Mesenchymal stem cell (in vitro differentiated cells and primary cell): Measurements from ENCODE around the gene ASL.
A peak's percentile ranks its signal among the peaks of the same experiment; 100 is the strongest.
"Not testable (repeated sequence)": the region's sequence is repeated elsewhere in the genome, so short reads cannot be mapped to it uniquely, and the experiment has no call there.

Experiments
- DNase-seq: peaks from one replicate; pipeline ENCODE4 v3.0.0-alpha.2; 2013
- H2AFZ ChIP-seq: one replicate; pipeline ENCODE4 v1.6.1; 2013; ENCODE audit warnings: low read depth, mild to moderate bottlenecking, control low read depth, inconsistent platforms, low read length, moderate library complexity
- H2AK5ac ChIP-seq: 2 replicates; pipeline ENCODE4 v1.6.1; 2013; ENCODE audit warnings: low read length, moderate library complexity, mild to moderate bottlenecking, inconsistent platforms; ENCODE audit not compliant: severe bottlenecking
- H2BK120ac ChIP-seq: one replicate; pipeline ENCODE4 v1.6.1; 2013; ENCODE audit warnings: low read depth, mild to moderate bottlenecking, inconsistent platforms, low read length, moderate library complexity
- H2BK12ac ChIP-seq, 2 experiments: one replicate each; pipeline ENCODE4 v1.6.1; 2013; ENCODE audit warnings: inconsistent platforms in 2 of 2, low read length in 2 of 2, mild to moderate bottlenecking in 2 of 2, moderate library complexity in 2 of 2, control low read depth in 1 of 2
- H2BK15ac ChIP-seq: one replicate; pipeline ENCODE4 v1.6.1; 2013; ENCODE audit warnings: mild to moderate bottlenecking, low read depth, inconsistent platforms; ENCODE audit not compliant: poor library complexity, severe bottlenecking
- H2BK5ac ChIP-seq: 2 replicates; pipeline ENCODE4 v1.6.1; 2013; ENCODE audit warnings: low read depth, mild to moderate bottlenecking, low read length, control low read depth, inconsistent platforms; ENCODE audit not compliant: poor library complexity, severe bottlenecking
- H3K14ac ChIP-seq, 2 experiments: one replicate each; pipeline ENCODE4 v1.6.1; 2013; ENCODE audit warnings: inconsistent platforms in 2 of 2, low read length in 2 of 2, control low read depth in 1 of 2, mild to moderate bottlenecking in 1 of 2, moderate library complexity in 1 of 2
- H3K18ac ChIP-seq, 2 experiments: one replicate each; pipeline ENCODE4 v1.6.1; 2013; ENCODE audit warnings: inconsistent platforms in 2 of 2, low read length in 2 of 2, control low read depth in 1 of 2, low read depth in 1 of 2, mild to moderate bottlenecking in 1 of 2
- H3K23ac ChIP-seq, 2 experiments: one replicate each; pipeline ENCODE4 v1.6.1; 2013; ENCODE audit warnings: inconsistent platforms in 2 of 2, low read length in 2 of 2, mild to moderate bottlenecking in 2 of 2, moderate library complexity in 2 of 2, control low read depth in 1 of 2
- H3K27ac ChIP-seq: 2 replicates; pipeline ENCODE4 v1.5.1; 2013; ENCODE audit warnings: mild to moderate bottlenecking, moderate library complexity, low read length, control low read depth, inconsistent platforms; ENCODE audit not compliant: poor library complexity, severe bottlenecking
- H3K27me3 ChIP-seq, 2 experiments: 2 replicates each; pipeline versions ENCODE4 v1.6.1 to v1.7.0; 2013; ENCODE audit warnings: low read length in 2 of 2, mild to moderate bottlenecking in 2 of 2, moderate library complexity in 2 of 2, control low read depth in 1 of 2, inconsistent platforms in 1 of 2; ENCODE audit not compliant: control insufficient read depth in 1 of 2, insufficient read depth in 1 of 2
- H3K36me3 ChIP-seq, 2 experiments: 2 replicates each; pipeline versions ENCODE4 v1.6.1 to v1.7.0; 2013; ENCODE audit warnings: low read length in 2 of 2, control low read depth in 1 of 2, inconsistent platforms in 1 of 2, low read depth in 1 of 2, mild to moderate bottlenecking in 1 of 2; ENCODE audit not compliant: insufficient read depth in 2 of 2, control insufficient read depth in 1 of 2
- H3K4ac ChIP-seq, 2 experiments: one replicate each; pipeline ENCODE4 v1.6.1; 2013; ENCODE audit warnings: inconsistent platforms in 2 of 2, low read length in 2 of 2, mild to moderate bottlenecking in 2 of 2, moderate library complexity in 2 of 2, control low read depth in 1 of 2, low read depth in 1 of 2
- H3K4me1 ChIP-seq: 2 replicates; pipeline ENCODE4 v1.6.1; 2013; ENCODE audit warnings: low read depth, low read length, control low read depth; ENCODE audit not compliant: control insufficient read depth, insufficient read depth
- H3K4me2 ChIP-seq: 2 replicates; pipeline ENCODE4 v1.6.1; 2013; ENCODE audit warnings: low read length, mild to moderate bottlenecking, inconsistent platforms; ENCODE audit not compliant: poor library complexity, severe bottlenecking
- H3K4me3 ChIP-seq, 2 experiments: 2 replicates each; pipeline versions ENCODE4 v1.5.1 to v1.7.0; 2013; ENCODE audit warnings: low read length in 2 of 2, mild to moderate bottlenecking in 2 of 2, control low read depth in 1 of 2, low read depth in 1 of 2; ENCODE audit not compliant: insufficient read depth in 1 of 2
- H3K79me1 ChIP-seq: replicated peaks from 2 replicates; pipeline ENCODE4 v1.6.1; 2013; ENCODE audit warnings: mild to moderate bottlenecking, control low read depth, low read length, inconsistent platforms; ENCODE audit not compliant: poor library complexity, severe bottlenecking
- H3K9ac ChIP-seq: 2 replicates; pipeline ENCODE4 v1.7.0; 2013; ENCODE audit warnings: mild to moderate bottlenecking, low read length, moderate library complexity
- H3K9me3 ChIP-seq: 2 replicates; pipeline ENCODE4 v1.7.0; 2013; ENCODE audit warnings: mild to moderate bottlenecking, low read length; ENCODE audit not compliant: control insufficient read depth
- H4K8ac ChIP-seq: one replicate; pipeline ENCODE4 v1.6.1; 2013; ENCODE audit warnings: inconsistent platforms, mild to moderate bottlenecking, low read length, moderate library complexity
- H4K91ac ChIP-seq: one replicate; pipeline ENCODE4 v1.6.1; 2013; ENCODE audit warnings: mild to moderate bottlenecking, low read length, inconsistent platforms
- WGBS: methylation state at CpG from one replicate; pipeline ENCODE4 v1.1.7; 2013; ENCODE audit warnings: mixed read lengths; 5-methylcytosine and 5-hydroxymethylcytosine counted together

ASL gene

DNA sequence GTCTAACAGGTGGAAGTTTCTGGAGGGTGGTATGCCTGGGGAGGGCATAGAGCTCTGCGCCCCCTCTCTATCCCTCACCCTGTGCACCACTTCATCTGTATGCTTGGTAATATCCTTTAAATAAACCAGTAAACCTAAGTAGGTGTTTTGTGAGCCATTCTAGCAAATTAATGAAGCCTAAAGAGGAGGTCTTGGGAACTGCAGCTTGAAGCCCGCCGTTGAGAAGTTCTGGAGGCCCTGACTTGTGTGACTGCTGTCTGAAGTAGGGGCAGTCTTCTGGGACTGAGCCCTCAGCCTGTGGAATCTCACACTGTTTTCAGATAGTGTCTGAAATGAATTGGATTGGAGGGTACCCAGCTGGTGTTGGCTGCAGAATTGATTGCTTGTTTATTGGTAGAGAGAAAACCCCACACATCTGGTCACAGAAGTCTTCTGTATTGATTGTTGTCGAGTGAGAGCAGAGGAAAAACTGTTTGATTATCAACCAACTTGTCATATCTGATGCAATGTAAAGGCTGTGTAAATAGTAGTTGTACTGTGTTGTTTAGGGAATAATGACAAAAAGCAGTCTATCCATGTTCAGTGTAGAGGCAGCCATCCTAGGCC is 43.7 kb downstream of the ASL start:
- 92% methylated on average over 2 of the region's 4 CpGs for WGBS
- no peak for DNase-seq
- Histone ChIP-seq H2AK5ac (no peak overlapping the region), H3K4me1 (peaks cover 7% of the 10 kb centered on the region), H2AFZ (no peak overlapping the region), H3K14ac (no peak overlapping the region), H3K18ac (no peak overlapping the region), H3K4me2 (no peak overlapping the region), H3K4ac (no peak overlapping the region), H3K27ac (no peak overlapping the region), H3K36me3 (peaks cover 4 to 23% of the 10 kb centered on the region in 2 experiments), H3K9me3 (no peaks in the 10 kb centered on the region), H4K8ac (no peak overlapping the region), H3K4me3 (no peak overlapping the region), H2BK120ac (no peak overlapping the region), H2BK5ac (no peak overlapping the region), H3K79me1 (no peaks in the 10 kb centered on the region), H4K91ac (no peak overlapping the region), H3K23ac (no peak overlapping the region), H3K27me3 (no peaks in the 10 kb centered on the region), H3K9ac (no peak overlapping the region), H2BK15ac (no peak overlapping the region), H2BK12ac (no peak overlapping the region)

DNA sequence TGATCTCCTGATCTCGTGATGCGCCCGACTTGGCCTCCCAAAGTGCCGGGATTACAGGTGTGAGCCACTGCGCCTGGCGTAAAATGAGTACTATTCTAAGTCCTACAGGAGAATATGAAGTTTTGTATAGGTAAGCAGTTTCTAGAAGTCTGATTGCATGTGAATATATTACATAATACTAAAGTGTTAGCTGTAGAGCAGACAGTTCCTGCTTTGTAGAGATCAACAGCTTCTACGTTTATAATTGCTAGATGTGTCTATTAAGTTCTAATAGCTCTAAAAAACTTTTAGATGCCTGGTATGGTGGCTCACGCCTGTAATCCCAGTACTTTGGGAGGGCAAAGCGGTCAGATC is 47.5 kb downstream of the ASL start:
- H2AK5ac ChIP-seq: no peak overlapping the region
- no peak for DNase-seq
- H2BK5ac ChIP-seq: no peak overlapping the region
- H4K91ac ChIP-seq: no peak overlapping the region
- WGBS: 98% methylated on average over 8 of the region's 9 CpGs
- no peaks in the 10 kb centered on the region for H3K79me1 ChIP-seq
- no peak overlapping the region for H3K9ac ChIP-seq
- no peak overlapping the region for H2BK120ac ChIP-seq
- H3K4me3 ChIP-seq: no peak overlapping the region
- no peak overlapping the region for H3K27ac ChIP-seq
- H3K14ac ChIP-seq: no peak overlapping the region
- H2AFZ ChIP-seq: no peak overlapping the region
- H3K23ac ChIP-seq: no peak overlapping the region
- no peak overlapping the region for H3K4ac ChIP-seq
- no peak overlapping the region for H2BK15ac ChIP-seq
- no peak overlapping the region for H3K18ac ChIP-seq
- peaks cover 4 to 16% of the 10 kb centered on the region in 2 experiments for H3K36me3 ChIP-seq
- no peaks in the 10 kb centered on the region for H3K9me3 ChIP-seq
- H2BK12ac ChIP-seq: no peak overlapping the region
- peaks cover 1% of the 10 kb centered on the region for H3K4me1 ChIP-seq
- no peak overlapping the region for H4K8ac ChIP-seq
- no peaks in the 10 kb centered on the region for H3K27me3 ChIP-seq
- no peak overlapping the region for H3K4me2 ChIP-seq

GRCh38 chr7:66124569-66124861 is 48.9 kb downstream of the ASL start:
- H2BK120ac ChIP-seq, H3K4me1 ChIP-seq, DNase-seq, H3K27me3 ChIP-seq, H3K14ac ChIP-seq, H3K79me1 ChIP-seq, H3K27ac ChIP-seq, H2AK5ac ChIP-seq, H4K8ac ChIP-seq, H3K23ac ChIP-seq, H3K9ac ChIP-seq, H3K4me2 ChIP-seq, H2BK5ac ChIP-seq, H3K9me3 ChIP-seq, H2AFZ ChIP-seq, H2BK15ac ChIP-seq, H3K18ac ChIP-seq, H4K91ac ChIP-seq, H3K4me3 ChIP-seq, H2BK12ac ChIP-seq, H3K4ac ChIP-seq: not testable (repeated sequence)
- 100% methylated on average over 5 of the region's 5 CpGs for WGBS
- peaks cover 0 to 13% of the 10 kb centered on the region in 2 experiments for H3K36me3 ChIP-seq

DNA sequence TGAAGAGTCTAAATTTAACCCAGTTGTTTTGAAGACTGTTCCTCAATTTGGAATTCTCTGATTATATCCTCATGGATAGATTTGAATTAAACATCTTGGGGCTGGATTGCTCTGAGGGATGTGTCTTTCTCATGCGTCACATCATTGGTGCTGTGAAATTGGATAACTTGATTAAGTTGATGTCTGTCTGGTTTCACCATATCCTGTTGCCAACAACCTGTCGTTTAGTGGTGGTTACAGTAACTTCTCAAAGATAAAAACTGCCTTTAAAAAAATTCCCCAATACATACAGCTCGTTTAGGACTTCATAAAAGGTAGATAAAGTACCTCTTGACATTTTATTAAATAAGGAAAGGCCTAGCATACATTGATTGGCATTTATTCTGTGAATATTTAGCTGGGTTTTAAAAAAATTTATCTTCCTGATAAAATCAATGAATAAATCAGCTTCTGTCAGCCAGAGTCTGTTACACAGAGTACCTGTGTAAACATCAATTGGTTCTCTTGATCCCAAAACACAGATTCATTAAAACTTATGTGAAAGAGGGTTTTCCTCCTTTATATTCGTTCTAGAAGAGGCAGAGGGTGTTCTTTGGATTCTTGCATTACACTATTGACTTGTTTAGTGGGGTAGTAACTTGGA is 49.6 kb downstream of the ASL start:
- H3K23ac ChIP-seq: no peak overlapping the region
- H3K9me3 ChIP-seq: no peaks in the 10 kb centered on the region
- H3K79me1 ChIP-seq: no peaks in the 10 kb centered on the region
- no peak for DNase-seq
- peaks cover 0 to 13% of the 10 kb centered on the region in 2 experiments for H3K36me3 ChIP-seq
- H3K4me3 ChIP-seq: no peak overlapping the region
- no peak overlapping the region for H2AK5ac ChIP-seq
- WGBS: 100% methylated on average over 2 of the region's 4 CpGs
- H3K27ac ChIP-seq: no peak overlapping the region
- no peak overlapping the region for H2BK12ac ChIP-seq
- peak overlapping the region; percentile 60 for H3K9ac ChIP-seq
- no peak overlapping the region for H3K14ac ChIP-seq
- no peak overlapping the region for H3K4ac ChIP-seq
- H3K27me3 ChIP-seq: no peaks in the 10 kb centered on the region
- no peak overlapping the region for H4K91ac ChIP-seq
- no peak overlapping the region for H3K18ac ChIP-seq
- no peak overlapping the region for H4K8ac ChIP-seq
- H3K4me1 ChIP-seq: peaks cover 1% of the 10 kb centered on the region
- H2BK120ac ChIP-seq: no peak overlapping the region
- H2BK5ac ChIP-seq: no peak overlapping the region
- H2AFZ ChIP-seq: no peak overlapping the region
- H2BK15ac ChIP-seq: no peak overlapping the region
- H3K4me2 ChIP-seq: no peak overlapping the region
